ENCODE data around the gene WHAMM.
"Not testable (repeated sequence)": the region's sequence is repeated elsewhere in the genome, so short reads cannot be mapped to it uniquely, and the experiment has no call there.

Gene WHAMM

GRCh38 chr15:82854554-82854953, 45.1 kb downstream of the WHAMM start:
- Mint-ChIP-seq H3K27ac (no peak overlapping the region), H3K4me1 (ENCODE audit: low read depth) (peaks cover 4% of the 10 kb centered on the region), H3K36me3 (ENCODE audit: low read depth) (peaks cover 21% of the 10 kb centered on the region), H3K9me3 (no peaks in the 10 kb centered on the region), H3K27me3 (ENCODE audit: low read depth) (no peaks in the 10 kb centered on the region), H3K4me3 (no peak overlapping the region)
- no peak for DNase-seq (ENCODE audit: low spot score)

- Mint-ChIP-seq H3K36me3 (ENCODE audit: low read depth) (peaks cover 14% of the 10 kb centered on the region), H3K27ac (no peak overlapping the region)
- no peak for DNase-seq (ENCODE audit: low spot score)
Observed at GRCh38 chr15:82855286-82856100, 46.1 kb downstream of the WHAMM start.

GRCh38 chr15:82856397-82857170, 47.2 kb downstream of the WHAMM start:
- Mint-ChIP-seq H3K27ac (no peak overlapping the region), H3K4me3 (no peak overlapping the region), H3K27me3 (ENCODE audit: low read depth) (no peaks in the 10 kb centered on the region), H3K36me3 (ENCODE audit: low read depth) (peaks cover 8% of the 10 kb centered on the region), H3K9me3 (no peaks in the 10 kb centered on the region), H3K4me1 (ENCODE audit: low read depth) (no peaks in the 10 kb centered on the region)
- no peak for DNase-seq (ENCODE audit: low spot score)

More at GRCh38 chr15:82855286-82856100, 46.1 kb downstream of the WHAMM start:
- Mint-ChIP-seq H3K9me3 (no peaks in the 10 kb centered on the region), H3K27me3 (ENCODE audit: low read depth) (no peaks in the 10 kb centered on the region), H3K4me1 (ENCODE audit: low read depth) (no peaks in the 10 kb centered on the region), H3K4me3 (no peak overlapping the region)

GRCh38 chr15:82858932-82859331, 49.5 kb downstream of the WHAMM start:
- H3K9me3 Mint-ChIP-seq = no peaks in the 10 kb centered on the region
- no peak overlapping the region for H3K4me3 Mint-ChIP-seq
- H3K36me3 Mint-ChIP-seq (ENCODE audit: low read depth) = peaks cover 2% of the 10 kb centered on the region
- no peaks in the 10 kb centered on the region for H3K4me1 Mint-ChIP-seq (ENCODE audit: low read depth)
- no peak overlapping the region for H3K27ac Mint-ChIP-seq
- no peaks in the 10 kb centered on the region for H3K27me3 Mint-ChIP-seq (ENCODE audit: low read depth)
- no peak for DNase-seq (ENCODE audit: low spot score)

GRCh38 chr15:82862886-82863285, 53.5 kb downstream of the WHAMM start:
- H3K27ac Mint-ChIP-seq = no peak overlapping the region
- H3K9me3 Mint-ChIP-seq = no peaks in the 10 kb centered on the region
- no peak for DNase-seq (ENCODE audit: low spot score)
- H3K4me1 Mint-ChIP-seq (ENCODE audit: low read depth) = no peaks in the 10 kb centered on the region
- peaks cover 2% of the 10 kb centered on the region for H3K36me3 Mint-ChIP-seq (ENCODE audit: low read depth)
- no peaks in the 10 kb centered on the region for H3K27me3 Mint-ChIP-seq (ENCODE audit: low read depth)
- no peak overlapping the region for H3K4me3 Mint-ChIP-seq

- Mint-ChIP-seq H3K27me3 (ENCODE audit: low read depth) (no peaks in the 10 kb centered on the region), H3K4me1 (ENCODE audit: low read depth) (no peaks in the 10 kb centered on the region), H3K27ac (no peak overlapping the region), H3K4me3 (no peak overlapping the region), H3K9me3 (no peaks in the 10 kb centered on the region), H3K36me3 (ENCODE audit: low read depth) (no peaks in the 10 kb centered on the region)
- DNase-seq (ENCODE audit: low spot score) = no peak
Observed at GRCh38 chr15:82864967-82865366, 55.5 kb downstream of the WHAMM start.

GRCh38 chr15:82865581-82865980, 56.2 kb downstream of the WHAMM start:
- H3K36me3 Mint-ChIP-seq (ENCODE audit: low read depth); H3K27ac Mint-ChIP-seq; H3K4me3 Mint-ChIP-seq; H3K4me1 Mint-ChIP-seq (ENCODE audit: low read depth); H3K27me3 Mint-ChIP-seq (ENCODE audit: low read depth); H3K9me3 Mint-ChIP-seq; DNase-seq (ENCODE audit: low spot score): not testable (repeated sequence)

GRCh38 chr15:82865981-82866380, 56.6 kb downstream of the WHAMM start:
- H3K9me3 Mint-ChIP-seq; H3K27me3 Mint-ChIP-seq (ENCODE audit: low read depth); H3K4me3 Mint-ChIP-seq; DNase-seq (ENCODE audit: low spot score); H3K4me1 Mint-ChIP-seq (ENCODE audit: low read depth); H3K27ac Mint-ChIP-seq; H3K36me3 Mint-ChIP-seq (ENCODE audit: low read depth): not testable (repeated sequence)

GRCh38 chr15:82870727-82871320, 61.4 kb downstream of the WHAMM start:
- no peaks in the 10 kb centered on the region for H3K4me1 Mint-ChIP-seq (ENCODE audit: low read depth)
- no peak overlapping the region for H3K4me3 Mint-ChIP-seq
- no peak overlapping the region for H3K27ac Mint-ChIP-seq
- H3K27me3 Mint-ChIP-seq (ENCODE audit: low read depth) = no peaks in the 10 kb centered on the region
- H3K9me3 Mint-ChIP-seq = no peaks in the 10 kb centered on the region
- DNase-seq (ENCODE audit: low spot score) = no peak
- H3K36me3 Mint-ChIP-seq (ENCODE audit: low read depth) = peaks cover 6% of the 10 kb centered on the region

GRCh38 chr15:82871358-82871757, 61.9 kb downstream of the WHAMM start:
- peaks cover 6% of the 10 kb centered on the region for H3K36me3 Mint-ChIP-seq (ENCODE audit: low read depth)
- H3K27ac Mint-ChIP-seq = no peak overlapping the region
- no peak overlapping the region for H3K4me3 Mint-ChIP-seq
- H3K27me3 Mint-ChIP-seq (ENCODE audit: low read depth) = no peaks in the 10 kb centered on the region
- no peaks in the 10 kb centered on the region for H3K9me3 Mint-ChIP-seq
- DNase-seq (ENCODE audit: low spot score) = no peak
- H3K4me1 Mint-ChIP-seq (ENCODE audit: low read depth) = no peaks in the 10 kb centered on the region

- no peaks in the 10 kb centered on the region for H3K4me1 Mint-ChIP-seq (ENCODE audit: low read depth)
- no peak overlapping the region for H3K27ac Mint-ChIP-seq
- H3K27me3 Mint-ChIP-seq (ENCODE audit: low read depth) = no peaks in the 10 kb centered on the region
- H3K36me3 Mint-ChIP-seq (ENCODE audit: low read depth) = peaks cover 6% of the 10 kb centered on the region
- no peaks in the 10 kb centered on the region for H3K9me3 Mint-ChIP-seq
- DNase-seq (ENCODE audit: low spot score) = no peak
- H3K4me3 Mint-ChIP-seq = no peak overlapping the region
Observed at GRCh38 chr15:82871832-82872484, 62.5 kb downstream of the WHAMM start.

GRCh38 chr15:82873000-82873680, 63.7 kb downstream of the WHAMM start:
- Mint-ChIP-seq H3K27ac (no peak overlapping the region), H3K36me3 (ENCODE audit: low read depth) (peaks cover 6% of the 10 kb centered on the region), H3K9me3 (no peaks in the 10 kb centered on the region), H3K27me3 (ENCODE audit: low read depth) (no peaks in the 10 kb centered on the region), H3K4me1 (ENCODE audit: low read depth) (no peaks in the 10 kb centered on the region), H3K4me3 (no peak overlapping the region)
- no peak for DNase-seq (ENCODE audit: low spot score)

- H3K4me3 Mint-ChIP-seq = no peak overlapping the region
- no peaks in the 10 kb centered on the region for H3K9me3 Mint-ChIP-seq
- H3K27ac Mint-ChIP-seq = no peak overlapping the region
- DNase-seq (ENCODE audit: low spot score) = no peak
- no peaks in the 10 kb centered on the region for H3K27me3 Mint-ChIP-seq (ENCODE audit: low read depth)
- H3K36me3 Mint-ChIP-seq (ENCODE audit: low read depth) = peaks cover 6% of the 10 kb centered on the region
- H3K4me1 Mint-ChIP-seq (ENCODE audit: low read depth) = no peaks in the 10 kb centered on the region
Observed at GRCh38 chr15:82874267-82874666, 64.8 kb downstream of the WHAMM start.

Data from T-helper 2 cell treated with Interferon-gamma antibody and Interleukin-4, amounts not matched to agents 5 μg/mL and 100 μg/mL, for 36 hours (primary cell).